Neuronal stem cell (in vitro differentiated cells): ENCODE data around the gene LGALS3.
A peak's percentile ranks its signal among the peaks of the same experiment; 100 is the strongest.

Source experiments
- DNase-seq: peaks from one replicate; pipeline ENCODE4 v3.0.0-alpha.2; 2013; ENCODE audit warnings: low spot score
- H2AFZ ChIP-seq: one replicate; pipeline ENCODE4 v1.6.1; 2013; ENCODE audit warnings: mild to moderate bottlenecking, low read length, inconsistent platforms
- H2AK5ac ChIP-seq: 2 replicates; pipeline ENCODE4 v1.6.1; 2013; ENCODE audit warnings: low read depth, mild to moderate bottlenecking, inconsistent platforms, low read length, moderate library complexity, mixed read lengths
- H2BK120ac ChIP-seq: 2 replicates; pipeline ENCODE4 v1.6.1; 2013; ENCODE audit warnings: low read depth, mild to moderate bottlenecking, inconsistent platforms, low read length, moderate library complexity, mixed read lengths
- H2BK12ac ChIP-seq: one replicate; pipeline ENCODE4 v1.6.1; 2013; ENCODE audit warnings: low read length, inconsistent platforms
- H2BK15ac ChIP-seq: 2 replicates; pipeline ENCODE4 v1.6.1; 2013; ENCODE audit warnings: mild to moderate bottlenecking, low read length, inconsistent platforms, mixed read lengths
- H2BK5ac ChIP-seq: one replicate; pipeline ENCODE4 v1.6.1; 2013; ENCODE audit warnings: inconsistent platforms, mild to moderate bottlenecking, low read length, moderate library complexity
- H3K14ac ChIP-seq: one replicate; pipeline ENCODE4 v1.6.1; 2013; ENCODE audit warnings: low read length, inconsistent platforms
- H3K18ac ChIP-seq: 2 replicates; pipeline ENCODE4 v1.6.1; 2013; ENCODE audit warnings: low read length, inconsistent platforms
- H3K23ac ChIP-seq: 2 replicates; pipeline ENCODE4 v1.6.1; 2013; ENCODE audit warnings: low read depth, mild to moderate bottlenecking, mixed read lengths, low read length, inconsistent platforms; ENCODE audit not compliant: poor library complexity
- H3K27ac ChIP-seq: replicated peaks from 3 replicates; pipeline ENCODE4 v1.5.1; 2013; ENCODE audit warnings: low read length, inconsistent platforms
- H3K27me3 ChIP-seq, 3 experiments: 2 replicates each; pipeline ENCODE4 v1.6.1; 2013; ENCODE audit warnings: low read length in 3 of 3, mild to moderate bottlenecking in 2 of 3, inconsistent platforms in 1 of 3, low read depth in 1 of 3, mixed read lengths in 1 of 3, moderate library complexity in 1 of 3; ENCODE audit not compliant: control insufficient read depth in 3 of 3, insufficient read depth in 3 of 3
- H3K36me3 ChIP-seq, 2 donors: replicated peaks in 1 of 2; 2 replicates each; pipeline ENCODE4 v1.6.1; 2013; ENCODE audit warnings: low read length in 2 of 2; ENCODE audit not compliant: control insufficient read depth in 2 of 2, insufficient read depth in 2 of 2
- H3K4ac ChIP-seq: 2 replicates; pipeline ENCODE4 v1.6.1; 2013; ENCODE audit warnings: inconsistent platforms, mild to moderate bottlenecking, low read length, moderate library complexity
- H3K4me1 ChIP-seq, 2 donors: 1 replicate in 1 of 2; 2 replicates in 1 of 2; pipeline ENCODE4 v1.6.1; 2013; ENCODE audit warnings: low read length in 2 of 2, low read depth in 1 of 2; ENCODE audit not compliant: control insufficient read depth in 2 of 2, insufficient read depth in 1 of 2
- H3K4me2 ChIP-seq: one replicate; pipeline ENCODE4 v1.6.1; 2013; ENCODE audit warnings: mild to moderate bottlenecking, low read length, inconsistent platforms; ENCODE audit not compliant: insufficient read depth, poor library complexity, severe bottlenecking
- H3K4me3 ChIP-seq, 2 donors: 2 replicates each; pipeline ENCODE4 v1.5.1; 2013; ENCODE audit warnings: low read length in 2 of 2, mild to moderate bottlenecking in 2 of 2, inconsistent platforms in 1 of 2, moderate library complexity in 1 of 2
- H3K79me1 ChIP-seq: one replicate; pipeline ENCODE4 v1.6.1; 2013; ENCODE audit warnings: low read depth, mild to moderate bottlenecking, inconsistent platforms, low read length, moderate library complexity
- H3K9ac ChIP-seq: one replicate; pipeline ENCODE4 v1.6.1; 2013; ENCODE audit warnings: mild to moderate bottlenecking, low read depth, low read length, inconsistent platforms; ENCODE audit not compliant: poor library complexity
- H3K9me3 ChIP-seq, 2 donors: replicated peaks in 1 of 2; 2 replicates each; pipeline versions ENCODE3 to v1.6.1; 2013; ENCODE audit warnings: low read length in 2 of 2, mild to moderate bottlenecking in 2 of 2, inconsistent platforms in 1 of 2, low read depth in 1 of 2, mixed read lengths in 1 of 2, moderate library complexity in 1 of 2; ENCODE audit not compliant: control insufficient read depth in 2 of 2, insufficient read depth in 1 of 2
- H4K8ac ChIP-seq: one replicate; pipeline ENCODE4 v1.6.1; 2013; ENCODE audit warnings: low read depth, mild to moderate bottlenecking, inconsistent platforms, low read length, moderate library complexity
- H4K91ac ChIP-seq: one replicate; pipeline ENCODE4 v1.6.1; 2013; ENCODE audit warnings: low read length, low read depth, mild to moderate bottlenecking, inconsistent platforms; ENCODE audit not compliant: poor library complexity
- WGBS, 2 donors: extraction: QIAGEN DNeasy Blood & Tissue Kit; methylation state at CpG; one replicate each; pipeline ENCODE4 v1.1.7; 2013; ENCODE audit warnings: missing lambda C conversion rate in 2 of 2, mixed read lengths in 1 of 2; ENCODE audit not compliant: insufficient read length in 2 of 2, insufficient replicate concordance in 1 of 2; ENCODE audit errors: extremely low coverage in 2 of 2; 5-methylcytosine and 5-hydroxymethylcytosine counted together

The LGALS3 gene

DNA sequence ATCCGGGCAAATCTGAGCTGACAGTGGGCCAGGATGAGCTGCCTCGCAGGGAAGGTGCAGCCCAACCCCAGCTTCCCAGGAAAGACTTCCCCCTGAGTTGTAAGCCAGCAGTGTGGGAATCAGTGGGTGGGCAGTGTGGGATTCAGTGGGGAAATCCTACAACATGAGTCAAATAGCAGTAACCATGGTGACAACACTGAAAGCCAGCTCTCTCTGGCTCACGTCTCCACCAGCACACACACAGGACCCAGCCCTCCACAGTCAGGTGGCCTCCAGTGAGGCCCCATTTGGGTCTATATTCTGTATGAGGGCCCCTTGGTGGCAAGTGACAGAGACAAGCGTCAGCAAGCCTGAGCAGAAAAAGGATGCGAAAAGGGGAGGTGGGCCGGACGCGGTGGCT is 6.0 kb upstream of the LGALS3 start:
- Histone ChIP-seq H3K4ac (no peak overlapping the region), H3K4me1 (peaks cover 14 to 19% of the 10 kb centered on the region in 2 donors), H2BK5ac (peak overlapping the region; percentile 45), H3K36me3 (no peaks in the 10 kb centered on the region), H3K9me3 (no peaks in the 10 kb centered on the region), H2BK12ac (no peak overlapping the region), H3K79me1 (no peaks in the 10 kb centered on the region), H4K8ac (no peak overlapping the region), H3K4me3 (no peak overlapping the region), H2BK120ac (peak overlapping the region; percentile 51), H3K23ac (no peak overlapping the region), H3K27ac (peak overlapping the region; percentile 30), H2BK15ac (no peak overlapping the region), H3K18ac (peak overlapping the region; percentile 64), H3K14ac (no peak overlapping the region), H4K91ac (no peak overlapping the region), H3K9ac (no peak overlapping the region), H3K27me3 (no peaks in the 10 kb centered on the region), H3K4me2 (no peak overlapping the region), H2AFZ (peak overlapping the region; percentile 0), H2AK5ac (no peak overlapping the region)
- no CpG with 5 or more reads among the region's 8 CpGs for WGBS, 2 donors
- no peak for DNase-seq

GRCh38 chr14:55123852-55124639 is 5.0 kb upstream of the LGALS3 start:
- H3K27me3 ChIP-seq = peaks cover 0 to 2% (median 0%) of the 10 kb centered on the region in 3 experiments
- no peak overlapping the region for H3K9ac ChIP-seq
- no peak overlapping the region for H2BK12ac ChIP-seq
- no peak overlapping the region for H3K14ac ChIP-seq
- WGBS, 2 donors = no CpG with 5 or more reads among the region's 9 CpGs
- H2AK5ac ChIP-seq = no peak overlapping the region
- no peak overlapping the region for H2BK15ac ChIP-seq
- no peak overlapping the region for H2BK5ac ChIP-seq
- H3K9me3 ChIP-seq = no peaks in the 10 kb centered on the region
- no peak overlapping the region for H4K8ac ChIP-seq
- no peak overlapping the region for H4K91ac ChIP-seq
- H3K4me1 ChIP-seq = peaks cover 14 to 15% of the 10 kb centered on the region in 2 donors
- H3K18ac ChIP-seq = no peak overlapping the region
- no peak overlapping the region for H3K27ac ChIP-seq
- no peak overlapping the region for H3K4ac ChIP-seq
- no peak overlapping the region for H3K4me2 ChIP-seq
- H2BK120ac ChIP-seq = no peak overlapping the region
- H3K36me3 ChIP-seq = no peaks in the 10 kb centered on the region
- H3K4me3 ChIP-seq = no peak overlapping the region
- H3K79me1 ChIP-seq = no peaks in the 10 kb centered on the region
- DNase-seq = no peak
- no peak overlapping the region for H2AFZ ChIP-seq
- no peak overlapping the region for H3K23ac ChIP-seq

- H2AFZ ChIP-seq = no peak overlapping the region
- H3K14ac ChIP-seq = no peak overlapping the region
- no peak overlapping the region for H4K8ac ChIP-seq
- H3K9ac ChIP-seq = no peak overlapping the region
- no peak for DNase-seq
- no peak overlapping the region for H2BK5ac ChIP-seq
- H3K4me1 ChIP-seq = peaks cover 15% of the 10 kb centered on the region in 2 donors
- no peak overlapping the region for H2BK12ac ChIP-seq
- WGBS, 2 donors = no CpG with 5 or more reads among the region's 8 CpGs
- H3K18ac ChIP-seq = no peak overlapping the region
- H3K27ac ChIP-seq = no peak overlapping the region
- no peak overlapping the region for H4K91ac ChIP-seq
- H3K4me2 ChIP-seq = no peak overlapping the region
- no peak overlapping the region for H2BK120ac ChIP-seq
- H3K36me3 ChIP-seq = no peaks in the 10 kb centered on the region
- H3K79me1 ChIP-seq = no peaks in the 10 kb centered on the region
- no peak overlapping the region for H2AK5ac ChIP-seq
- no peak overlapping the region for H3K4me3 ChIP-seq
- H3K4ac ChIP-seq = no peak overlapping the region
- no peak overlapping the region for H3K23ac ChIP-seq
- H3K27me3 ChIP-seq = peaks cover 0 to 11% (median 3%) of the 10 kb centered on the region in 3 experiments
- H2BK15ac ChIP-seq = no peak overlapping the region
- H3K9me3 ChIP-seq = no peaks in the 10 kb centered on the region
Observed at GRCh38 chr14:55124774-55125386, 4.2 kb upstream of the LGALS3 start.

GRCh38 chr14:55125403-55125802 is 3.6 kb upstream of the LGALS3 start:
- H3K9ac ChIP-seq = no peak overlapping the region
- H3K14ac ChIP-seq = no peak overlapping the region
- H3K4me2 ChIP-seq = no peak overlapping the region
- no peak overlapping the region for H2BK5ac ChIP-seq
- H2AFZ ChIP-seq = no peak overlapping the region
- H2AK5ac ChIP-seq = peak overlapping the region; percentile 40
- H2BK12ac ChIP-seq = no peak overlapping the region
- no peak overlapping the region for H3K23ac ChIP-seq
- H2BK120ac ChIP-seq = no peak overlapping the region
- no peak overlapping the region for H3K4ac ChIP-seq
- H3K79me1 ChIP-seq = no peaks in the 10 kb centered on the region
- H4K91ac ChIP-seq = no peak overlapping the region
- H3K4me1 ChIP-seq = peaks cover 15 to 16% of the 10 kb centered on the region in 2 donors
- no peak overlapping the region for H4K8ac ChIP-seq
- DNase-seq = no peak
- WGBS, 2 donors = no CpG with 5 or more reads among the region's 3 CpGs
- H3K4me3 ChIP-seq = no peak overlapping the region
- H3K18ac ChIP-seq = no peak overlapping the region
- no peak overlapping the region for H2BK15ac ChIP-seq
- no peaks in the 10 kb centered on the region for H3K9me3 ChIP-seq
- H3K27me3 ChIP-seq = peaks cover 0 to 15% (median 3%) of the 10 kb centered on the region in 3 experiments
- no peaks in the 10 kb centered on the region for H3K36me3 ChIP-seq
- no peak overlapping the region for H3K27ac ChIP-seq
